OCI-LY1 (cell line): ENCODE measurements around the gene COG4.
A peak's percentile ranks its signal among the peaks of the same experiment; 100 is the strongest.
"Not testable (repeated sequence)": the region's sequence is repeated elsewhere in the genome, so short reads cannot be mapped to it uniquely, and the experiment has no call there.

ENCODE experiments used
- H2AFZ ChIP-seq: fragments of 200-600 bp; sonication (generic), shearing (Covaris generic); 2 replicates; pipeline ENCODE4 v1.6.0; 2014; ENCODE audit warnings: antibody characterized with exemption, mild to moderate bottlenecking, low read length
- H3F3A ChIP-seq: fragments of 200-600 bp; sonication (generic), shearing (Covaris generic); 2 replicates; pipeline ENCODE4 v1.6.0; 2014; ENCODE audit warnings: mild to moderate bottlenecking, antibody characterized with exemption, low read length, moderate library complexity; ENCODE audit not compliant: insufficient read depth
- H3K27ac ChIP-seq: fragments of 200-600 bp; sonication (generic); 2 replicates; pipeline ENCODE4 v1.5.1; 2014; ENCODE audit warnings: low read length, mixed run types, mild to moderate bottlenecking, low read depth; ENCODE audit not compliant: poor library complexity, severe bottlenecking
- H3K27me3 ChIP-seq: fragments of 200-600 bp; sonication (generic); 2 replicates; pipeline ENCODE4 v1.6.0; 2014; ENCODE audit warnings: antibody characterized with exemption, mild to moderate bottlenecking, low read length, moderate library complexity; ENCODE audit not compliant: insufficient read depth
- H3K36me3 ChIP-seq: fragments of 200-600 bp; sonication (generic); 2 replicates; pipeline ENCODE4 v1.6.1; 2014; ENCODE audit warnings: mild to moderate bottlenecking, antibody characterized with exemption, low read length, moderate library complexity, mixed read lengths; ENCODE audit not compliant: insufficient read depth
- H3K4me1 ChIP-seq: fragments of 200-600 bp; sonication (generic); 2 replicates; pipeline ENCODE4 v1.5.1; 2014; ENCODE audit warnings: mild to moderate bottlenecking, low read length, moderate library complexity; ENCODE audit not compliant: insufficient read depth, severe bottlenecking
- H3K4me2 ChIP-seq: fragments of 200-600 bp; sonication (generic), shearing (Covaris generic); 2 replicates; pipeline ENCODE4 v1.6.1; 2014; ENCODE audit warnings: low read length
- H3K4me3 ChIP-seq: fragments of 200-600 bp; sonication (generic); 2 replicates; pipeline ENCODE4 v1.5.1; 2014; ENCODE audit warnings: low read length, low read depth, mild to moderate bottlenecking, mixed read lengths; ENCODE audit not compliant: poor library complexity, severe bottlenecking
- H3K79me2 ChIP-seq: fragments of 200-600 bp; shearing (Covaris generic); 2 replicates; pipeline ENCODE4 v1.6.1; 2016; ENCODE audit warnings: mixed run types, low read length, mixed read lengths; ENCODE audit not compliant: insufficient read depth
- H3K9ac ChIP-seq: fragments of 200-600 bp; sonication (generic), shearing (Covaris generic); 2 replicates; pipeline ENCODE4 v1.6.1; 2014; ENCODE audit warnings: mild to moderate bottlenecking, low read length, mixed read lengths
- H3K9me2 ChIP-seq: fragments of 200-600 bp; sonication (generic), shearing (Covaris generic); 2 replicates; pipeline ENCODE4 v1.6.1; 2014; ENCODE audit warnings: low read depth, mild to moderate bottlenecking, low read length, mixed read lengths
- H3K9me3 ChIP-seq: fragments of 200-600 bp; shearing (Covaris generic); 2 replicates; pipeline ENCODE4 v1.6.1; 2014; ENCODE audit warnings: low read length, mixed read lengths
- H4K20me1 ChIP-seq: fragments of 200-600 bp; sonication (generic), shearing (Covaris generic); 2 replicates; pipeline ENCODE4 v1.6.0; 2016; ENCODE audit warnings: mild to moderate bottlenecking, low read length; ENCODE audit not compliant: insufficient read depth
- EZH2 ChIP-seq: fragments of 200-600 bp; sonication (generic), shearing (Covaris generic); IDR thresholded peaks from 2 replicates; pipeline ENCODE4 v1.8.0; 2017; ENCODE audit warnings: borderline replicate concordance, mixed run types, mild to moderate bottlenecking, antibody characterized with exemption, low read length, moderate library complexity, mixed read lengths
- TF ChIP-seq, protein P1 (sequence below): fragments of 200-600 bp; sonication (generic), shearing (Covaris generic); IDR thresholded peaks from 2 replicates; pipeline ENCODE4 v1.5.1; 2017; ENCODE audit warnings: mild to moderate bottlenecking, antibody characterized with exemption, low read length, moderate library complexity, mixed read lengths

COG4 gene

DNA sequence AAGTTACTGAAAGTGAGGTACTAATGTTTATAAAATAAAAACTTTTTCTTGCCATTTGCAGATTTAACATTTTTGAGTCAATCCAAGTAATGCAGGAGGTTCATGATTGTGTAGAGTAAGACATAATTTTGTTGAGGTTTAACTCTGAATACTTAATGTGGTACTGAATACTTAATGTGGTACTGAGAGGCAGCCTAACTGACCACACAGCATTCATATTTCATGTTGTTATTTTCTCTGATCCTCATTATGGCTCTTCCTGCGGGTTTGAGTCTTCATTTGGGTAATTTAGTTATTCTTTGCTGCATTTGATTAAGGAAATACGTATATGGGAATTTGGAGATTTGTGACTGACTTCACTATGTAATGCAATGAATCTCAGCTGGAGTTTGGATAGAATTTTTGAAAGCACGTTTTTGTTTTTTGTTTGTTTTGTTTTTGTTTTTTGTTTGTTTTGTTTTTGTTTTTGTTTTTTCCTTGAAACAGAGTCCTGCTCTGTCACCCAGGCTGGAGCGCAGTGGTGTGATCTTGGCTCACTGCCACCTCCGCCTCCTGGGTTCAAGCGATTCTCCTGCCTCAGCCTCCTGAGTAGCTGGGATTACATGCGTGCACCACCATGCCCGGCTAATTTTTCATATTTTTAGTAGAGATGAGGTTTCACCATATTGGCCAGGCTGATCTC is 4.1 kb upstream of the COG4 start:
- no peak for TF ChIP-seq EZH2
- TF ChIP-seq, protein P1, sequence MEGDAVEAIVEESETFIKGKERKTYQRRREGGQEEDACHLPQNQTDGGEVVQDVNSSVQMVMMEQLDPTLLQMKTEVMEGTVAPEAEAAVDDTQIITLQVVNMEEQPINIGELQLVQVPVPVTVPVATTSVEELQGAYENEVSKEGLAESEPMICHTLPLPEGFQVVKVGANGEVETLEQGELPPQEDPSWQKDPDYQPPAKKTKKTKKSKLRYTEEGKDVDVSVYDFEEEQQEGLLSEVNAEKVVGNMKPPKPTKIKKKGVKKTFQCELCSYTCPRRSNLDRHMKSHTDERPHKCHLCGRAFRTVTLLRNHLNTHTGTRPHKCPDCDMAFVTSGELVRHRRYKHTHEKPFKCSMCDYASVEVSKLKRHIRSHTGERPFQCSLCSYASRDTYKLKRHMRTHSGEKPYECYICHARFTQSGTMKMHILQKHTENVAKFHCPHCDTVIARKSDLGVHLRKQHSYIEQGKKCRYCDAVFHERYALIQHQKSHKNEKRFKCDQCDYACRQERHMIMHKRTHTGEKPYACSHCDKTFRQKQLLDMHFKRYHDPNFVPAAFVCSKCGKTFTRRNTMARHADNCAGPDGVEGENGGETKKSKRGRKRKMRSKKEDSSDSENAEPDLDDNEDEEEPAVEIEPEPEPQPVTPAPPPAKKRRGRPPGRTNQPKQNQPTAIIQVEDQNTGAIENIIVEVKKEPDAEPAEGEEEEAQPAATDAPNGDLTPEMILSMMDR, result no peak
- Histone ChIP-seq H3K4me1 (peaks cover 42% of the 10 kb centered on the region), H3K9me2 (no peaks in the 10 kb centered on the region), H3K9ac (peak overlapping the region; percentile 39; the same call in 1 of the 2 replicates), H3K4me2 (peak overlapping the region; percentile 75), H2AFZ (no peak overlapping the region), H3K27me3 (no peaks in the 10 kb centered on the region), H4K20me1 (peaks cover 12% of the 10 kb centered on the region), H3K9me3 (no peaks in the 10 kb centered on the region), H3K4me3 (peak overlapping the region; percentile 91), H3F3A (no peaks in the 10 kb centered on the region), H3K79me2 (peaks cover 76% of the 10 kb centered on the region), H3K27ac (no peak overlapping the region), H3K36me3 (peaks cover 81% of the 10 kb centered on the region)

DNA sequence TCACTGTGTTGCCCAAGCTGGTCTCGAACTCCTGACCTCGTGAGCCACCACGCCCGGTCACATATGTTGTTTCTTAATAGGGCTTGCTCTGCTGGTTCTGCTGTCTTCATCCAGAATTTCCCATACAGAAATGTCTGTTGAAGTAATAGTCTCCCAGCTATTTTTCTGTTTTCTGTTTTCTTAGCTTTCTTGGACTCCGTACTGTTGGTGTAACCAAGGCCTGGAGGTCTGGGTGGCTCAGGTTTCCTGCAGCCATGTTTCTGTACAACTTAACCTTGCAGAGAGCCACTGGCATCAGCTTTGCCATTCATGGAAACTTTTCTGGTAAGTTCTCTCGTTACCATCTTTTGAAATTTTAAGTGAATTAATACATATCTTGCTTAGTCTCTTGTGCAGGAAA is 3.0 kb upstream of the COG4 start:
- no peaks in the 10 kb centered on the region for H3K9me2 ChIP-seq
- H3K4me3 ChIP-seq, result peak overlapping the region; percentile 91
- H3K27ac ChIP-seq, result no peak overlapping the region
- H3K27me3 ChIP-seq, result no peaks in the 10 kb centered on the region
- no peaks in the 10 kb centered on the region for H3F3A ChIP-seq
- TF ChIP-seq EZH2, result no peak
- TF ChIP-seq, protein P1, result no peak
- peaks cover 12% of the 10 kb centered on the region for H4K20me1 ChIP-seq
- H3K79me2 ChIP-seq, result peaks cover 73% of the 10 kb centered on the region
- peak overlapping the region; percentile 75 for H3K4me2 ChIP-seq
- H3K9me3 ChIP-seq, result no peaks in the 10 kb centered on the region
- H3K36me3 ChIP-seq, result peaks cover 70% of the 10 kb centered on the region
- H3K9ac ChIP-seq, result peak overlapping the region; percentile 39; the same call in 1 of the 2 replicates
- H2AFZ ChIP-seq, result no peak overlapping the region
- H3K4me1 ChIP-seq, result peaks cover 52% of the 10 kb centered on the region

DNA sequence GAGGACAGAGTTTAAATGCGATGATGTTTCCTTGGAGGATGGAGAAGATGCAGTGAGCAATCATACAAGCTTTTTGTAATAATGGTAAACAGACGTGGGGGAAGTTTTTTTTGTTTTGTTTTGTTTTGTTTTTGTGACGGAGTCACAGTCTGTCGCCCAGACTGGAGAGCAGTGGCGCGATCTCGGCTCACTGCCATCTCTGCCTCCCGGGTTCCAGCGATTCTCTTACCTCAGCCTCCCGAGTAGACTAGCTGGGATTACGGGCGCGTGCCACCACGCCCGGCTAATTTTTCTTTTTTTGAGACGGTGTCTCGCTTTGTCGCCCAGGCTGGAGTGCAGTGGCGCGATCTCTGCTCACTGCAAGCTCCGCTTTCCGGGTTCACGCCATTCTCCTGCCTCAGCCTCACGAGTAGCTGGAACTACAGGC is 1.1 kb upstream of the COG4 start:
- H3K27me3 ChIP-seq, H3K9me2 ChIP-seq, H3F3A ChIP-seq, H3K9me3 ChIP-seq, H2AFZ ChIP-seq, H4K20me1 ChIP-seq: not testable (repeated sequence)
- H3K9ac ChIP-seq, result peak overlapping the region; percentile 98
- peaks cover 62% of the 10 kb centered on the region for H3K79me2 ChIP-seq
- H3K4me1 ChIP-seq, result peaks cover 62% of the 10 kb centered on the region
- peak overlapping the region; percentile 91 for H3K4me3 ChIP-seq
- H3K36me3 ChIP-seq, result peaks cover 56% of the 10 kb centered on the region
- peak overlapping the region; percentile 87 for H3K27ac ChIP-seq
- H3K4me2 ChIP-seq, result peak overlapping the region; percentile 75
